Muscle layer of colon (tissue), 2 donors: ENCODE data around the gene VAT1L.

Experiments used
- H3K27ac ChIP-seq: one replicate; pipeline ENCODE4 v1.7.0; 2013; ENCODE audit warnings: low read depth, mild to moderate bottlenecking, low read length, moderate library complexity
- H3K27me3 ChIP-seq, 2 donors: one replicate each; pipeline ENCODE4 v1.7.0; 2013; ENCODE audit warnings: low read length in 2 of 2, mild to moderate bottlenecking in 2 of 2; ENCODE audit not compliant: insufficient read depth in 2 of 2, control insufficient read depth in 1 of 2
- H3K36me3 ChIP-seq: one replicate; pipeline ENCODE4 v1.7.0; 2013; ENCODE audit warnings: mild to moderate bottlenecking, low read length; ENCODE audit not compliant: insufficient read depth
- H3K4me1 ChIP-seq: one replicate; pipeline ENCODE4 v1.7.0; 2013; ENCODE audit warnings: mild to moderate bottlenecking, low read length; ENCODE audit not compliant: insufficient read depth
- H3K4me3 ChIP-seq, 2 donors: one replicate each; pipeline ENCODE4 v1.7.0; 2013; ENCODE audit warnings: low read length in 2 of 2, low read depth in 1 of 2, mild to moderate bottlenecking in 1 of 2, moderate library complexity in 1 of 2
- H3K9ac ChIP-seq: one replicate; pipeline ENCODE4 v1.7.0; 2013; ENCODE audit warnings: low read length
- H3K9me3 ChIP-seq: one replicate; pipeline ENCODE4 v1.7.0; 2013; ENCODE audit warnings: mild to moderate bottlenecking, low read length
- donor health status: abdominal sarcoma.
- donor health status: Adenocarcinoma of cecum.

The VAT1L gene

DNA sequence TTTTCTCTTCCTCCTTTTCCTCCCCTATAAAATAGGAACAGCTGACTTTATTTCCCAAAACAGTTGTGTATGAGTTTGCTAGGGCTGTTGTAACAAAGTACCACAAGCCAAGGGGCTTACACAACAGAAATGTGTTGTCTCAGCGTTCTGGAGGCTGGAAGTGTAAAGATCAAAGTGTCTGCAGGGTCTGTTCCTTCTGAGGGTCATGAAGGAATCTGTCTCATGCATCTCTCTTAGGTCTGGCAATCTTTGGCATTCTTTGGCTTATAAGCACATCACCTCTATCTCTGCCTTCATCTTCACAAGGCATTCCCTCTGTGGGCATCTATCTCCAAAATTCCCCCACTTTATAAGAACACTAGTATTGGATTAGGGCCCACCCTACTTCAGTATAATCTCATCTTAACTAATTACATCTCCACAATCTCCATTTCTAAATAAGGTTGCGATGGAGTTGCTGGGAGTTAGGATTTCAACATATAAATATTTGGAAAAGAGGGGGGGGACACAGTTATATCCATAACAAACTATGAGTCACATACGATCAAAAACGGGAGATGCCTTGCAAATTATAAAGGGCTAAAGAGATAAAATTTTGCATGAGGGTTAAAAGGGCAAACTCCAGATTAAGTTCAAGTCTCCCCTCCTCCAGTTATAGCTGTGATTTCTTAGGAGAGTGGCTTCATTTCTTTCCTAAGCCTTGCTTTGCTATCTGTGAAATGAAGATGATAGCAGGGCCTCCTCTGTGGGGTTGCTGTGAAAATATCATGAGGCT, 109.7 kb downstream of the VAT1L start:
- Histone ChIP-seq H3K4me3 (no peak overlapping the region), H3K27ac (no peak overlapping the region), H3K27me3 (no peaks in the 10 kb centered on the region), H3K36me3 (no peaks in the 10 kb centered on the region), H3K9me3 (no peaks in the 10 kb centered on the region), H3K9ac (no peak overlapping the region), H3K4me1 (no peaks in the 10 kb centered on the region)

DNA sequence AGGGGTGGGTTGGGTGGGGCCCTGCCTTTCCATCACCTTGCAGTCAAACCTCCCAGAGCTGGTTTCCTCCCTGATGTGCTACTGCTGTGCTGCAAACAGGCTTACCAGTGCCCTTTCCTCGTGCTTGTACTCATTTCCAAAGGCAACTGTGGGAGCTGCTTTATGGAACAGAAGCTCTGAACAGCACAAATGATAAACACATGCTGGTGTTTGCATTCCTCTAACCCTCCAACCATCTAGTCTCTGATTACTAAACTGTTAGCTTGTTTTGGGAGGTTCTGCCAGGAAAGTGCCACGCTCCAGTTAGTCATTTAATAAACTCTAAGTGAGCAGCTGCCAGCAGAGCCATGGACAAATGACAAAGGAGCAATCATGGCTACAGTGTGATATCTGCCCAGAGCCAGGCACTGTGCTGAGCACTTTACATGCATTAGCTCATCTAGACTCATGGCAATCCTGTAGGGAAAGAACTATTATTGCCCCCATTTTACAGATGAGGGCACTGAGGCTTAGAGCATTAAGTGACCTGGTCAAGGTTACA, 110.4 kb downstream of the VAT1L start:
- H3K27me3 ChIP-seq: no peaks in the 10 kb centered on the region
- no peaks in the 10 kb centered on the region for H3K9me3 ChIP-seq
- H3K27ac ChIP-seq: no peak overlapping the region
- H3K4me1 ChIP-seq: no peaks in the 10 kb centered on the region
- no peak overlapping the region for H3K4me3 ChIP-seq
- no peaks in the 10 kb centered on the region for H3K36me3 ChIP-seq
- H3K9ac ChIP-seq: no peak overlapping the region

GRCh38 chr16:77899416-77899815, 111.1 kb downstream of the VAT1L start:
- H3K36me3 ChIP-seq: no peaks in the 10 kb centered on the region
- no peaks in the 10 kb centered on the region for H3K4me1 ChIP-seq
- H3K9me3 ChIP-seq: no peaks in the 10 kb centered on the region
- no peak overlapping the region for H3K9ac ChIP-seq
- no peaks in the 10 kb centered on the region for H3K27me3 ChIP-seq
- H3K27ac ChIP-seq: no peak overlapping the region
- no peak overlapping the region for H3K4me3 ChIP-seq

- Histone ChIP-seq H3K9ac (no peak overlapping the region), H3K27ac (no peak overlapping the region), H3K27me3 (no peaks in the 10 kb centered on the region), H3K36me3 (no peaks in the 10 kb centered on the region), H3K4me1 (no peaks in the 10 kb centered on the region), H3K4me3 (no peak overlapping the region), H3K9me3 (no peaks in the 10 kb centered on the region)
Measured at GRCh38 chr16:77905374-77905920, 117.1 kb downstream of the VAT1L start.

- Histone ChIP-seq H3K36me3 (no peaks in the 10 kb centered on the region), H3K9ac (no peak overlapping the region), H3K4me1 (no peaks in the 10 kb centered on the region), H3K9me3 (no peaks in the 10 kb centered on the region), H3K4me3 (no peak overlapping the region), H3K27ac (no peak overlapping the region), H3K27me3 (no peaks in the 10 kb centered on the region)
Measured at GRCh38 chr16:77910021-77910420, 121.7 kb downstream of the VAT1L start.

DNA sequence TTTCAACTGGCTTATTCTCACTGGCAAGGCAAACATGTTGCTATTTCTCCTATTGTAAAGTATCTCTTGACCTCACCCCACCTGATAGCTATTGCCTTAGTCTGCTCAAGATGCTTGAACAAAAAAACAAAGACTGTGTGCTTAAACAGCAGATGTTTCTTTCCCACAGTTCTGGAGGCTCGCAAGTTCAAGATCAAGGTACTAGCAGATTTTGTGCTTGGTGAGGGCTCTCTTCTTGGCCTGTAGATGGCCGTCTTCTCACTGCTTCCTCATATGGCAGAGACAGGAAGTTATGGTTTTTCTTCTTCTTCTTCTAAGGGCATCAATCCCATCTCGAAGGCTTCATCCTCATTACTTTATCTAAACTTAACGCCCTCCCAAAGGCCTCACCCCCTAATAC, 124.3 kb downstream of the VAT1L start:
- H3K4me1 ChIP-seq: no peaks in the 10 kb centered on the region
- no peaks in the 10 kb centered on the region for H3K36me3 ChIP-seq
- H3K4me3 ChIP-seq: no peak overlapping the region
- H3K27me3 ChIP-seq: no peaks in the 10 kb centered on the region
- H3K9me3 ChIP-seq: no peaks in the 10 kb centered on the region
- no peak overlapping the region for H3K27ac ChIP-seq
- no peak overlapping the region for H3K9ac ChIP-seq

DNA sequence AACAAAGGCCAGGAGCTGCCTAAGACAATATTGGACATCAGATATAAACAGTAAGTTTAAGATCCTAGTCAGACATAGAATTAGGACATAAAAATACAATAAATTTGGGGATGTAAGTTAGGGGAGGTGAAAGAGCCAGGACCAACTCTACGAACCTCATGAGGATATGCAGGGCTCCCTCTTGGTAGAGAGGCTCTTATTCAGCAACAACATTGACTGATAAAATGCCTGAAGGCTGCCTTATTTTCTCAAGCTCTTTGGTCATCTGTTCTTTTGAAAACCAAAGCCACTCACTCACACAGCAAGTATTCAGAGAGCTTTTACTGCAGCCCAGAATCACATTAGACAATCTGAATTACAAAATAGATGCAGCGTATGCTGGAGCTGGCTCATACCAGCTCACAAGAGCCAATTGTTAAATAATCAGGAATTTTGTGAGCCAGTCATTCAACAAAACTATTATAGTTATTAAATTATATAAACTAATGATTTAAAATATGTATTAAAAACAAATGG, 125.4 kb downstream of the VAT1L start:
- Histone ChIP-seq H3K36me3 (no peaks in the 10 kb centered on the region), H3K4me1 (peaks cover 5% of the 10 kb centered on the region), H3K27me3 (no peaks in the 10 kb centered on the region), H3K27ac (no peak overlapping the region), H3K9me3 (no peaks in the 10 kb centered on the region), H3K4me3 (no peak overlapping the region), H3K9ac (no peak overlapping the region)

DNA sequence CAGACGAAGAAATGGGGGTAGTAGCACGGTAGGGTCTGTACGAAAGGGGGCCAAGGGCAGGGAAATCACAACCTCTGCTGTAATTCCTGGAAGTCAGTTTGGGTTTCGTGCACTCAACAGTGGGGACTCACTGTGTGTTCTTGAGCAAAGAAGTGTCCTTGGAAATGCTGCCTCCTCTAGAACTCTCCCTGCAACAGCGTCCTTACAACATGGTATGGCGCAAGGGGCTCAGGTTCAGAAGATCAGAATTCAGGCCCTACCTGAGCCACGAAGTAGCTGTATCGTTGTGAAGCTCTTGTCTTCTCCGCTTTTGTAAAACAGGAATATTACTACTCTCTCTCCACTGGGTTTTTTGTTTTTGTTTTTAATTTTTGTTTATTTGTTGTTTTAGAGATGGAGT, 127.7 kb downstream of the VAT1L start:
- Histone ChIP-seq H3K9me3 (no peaks in the 10 kb centered on the region), H3K9ac (no peak overlapping the region), H3K4me1 (peaks cover 11% of the 10 kb centered on the region), H3K4me3 (no peak overlapping the region), H3K27ac (no peak overlapping the region), H3K27me3 (no peaks in the 10 kb centered on the region), H3K36me3 (no peaks in the 10 kb centered on the region)

- H3K4me1 ChIP-seq: peaks cover 11% of the 10 kb centered on the region
- H3K36me3 ChIP-seq: no peaks in the 10 kb centered on the region
- H3K27me3 ChIP-seq: no peaks in the 10 kb centered on the region
- H3K4me3 ChIP-seq: no peak overlapping the region
- no peaks in the 10 kb centered on the region for H3K9me3 ChIP-seq
- no peak overlapping the region for H3K9ac ChIP-seq
- H3K27ac ChIP-seq: no peak overlapping the region
Measured at GRCh38 chr16:77917971-77918370, 129.6 kb downstream of the VAT1L start.

GRCh38 chr16:77918809-77919707, 130.7 kb downstream of the VAT1L start:
- H3K4me3 ChIP-seq: no peak overlapping the region
- no peaks in the 10 kb centered on the region for H3K36me3 ChIP-seq
- H3K27me3 ChIP-seq: no peaks in the 10 kb centered on the region
- no peaks in the 10 kb centered on the region for H3K9me3 ChIP-seq
- peaks cover 11% of the 10 kb centered on the region for H3K4me1 ChIP-seq
- H3K27ac ChIP-seq: no peak overlapping the region
- no peak overlapping the region for H3K9ac ChIP-seq

GRCh38 chr16:77919761-77920415, 131.5 kb downstream of the VAT1L start:
- Histone ChIP-seq H3K36me3 (no peaks in the 10 kb centered on the region), H3K9me3 (no peaks in the 10 kb centered on the region), H3K9ac (no peak overlapping the region), H3K4me1 (peaks cover 11% of the 10 kb centered on the region), H3K27me3 (no peaks in the 10 kb centered on the region), H3K27ac (no peak overlapping the region), H3K4me3 (no peak overlapping the region)
